ENCODE measurements around the gene CRNKL1.

DNA sequence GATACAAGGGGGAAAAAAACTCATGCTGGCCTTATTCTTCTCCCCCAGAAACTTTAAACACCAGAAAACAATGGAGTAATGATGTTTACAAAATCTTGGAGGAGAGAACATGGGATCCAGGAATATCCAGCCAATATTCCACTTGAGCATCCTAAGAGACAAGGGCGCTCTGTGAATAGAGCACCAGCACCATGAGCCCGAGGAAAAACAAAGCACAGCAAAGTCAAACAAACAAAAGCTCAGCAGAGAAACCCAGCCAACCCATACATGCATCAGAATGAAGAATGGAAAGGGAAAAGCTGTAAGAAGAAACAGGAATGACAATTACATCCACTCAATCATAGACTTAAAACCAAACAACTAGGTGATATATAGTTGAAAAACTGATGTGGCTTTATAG lies 39.7 kb downstream of the CRNKL1 start:
- TF ChIP-seq, protein P1, sequence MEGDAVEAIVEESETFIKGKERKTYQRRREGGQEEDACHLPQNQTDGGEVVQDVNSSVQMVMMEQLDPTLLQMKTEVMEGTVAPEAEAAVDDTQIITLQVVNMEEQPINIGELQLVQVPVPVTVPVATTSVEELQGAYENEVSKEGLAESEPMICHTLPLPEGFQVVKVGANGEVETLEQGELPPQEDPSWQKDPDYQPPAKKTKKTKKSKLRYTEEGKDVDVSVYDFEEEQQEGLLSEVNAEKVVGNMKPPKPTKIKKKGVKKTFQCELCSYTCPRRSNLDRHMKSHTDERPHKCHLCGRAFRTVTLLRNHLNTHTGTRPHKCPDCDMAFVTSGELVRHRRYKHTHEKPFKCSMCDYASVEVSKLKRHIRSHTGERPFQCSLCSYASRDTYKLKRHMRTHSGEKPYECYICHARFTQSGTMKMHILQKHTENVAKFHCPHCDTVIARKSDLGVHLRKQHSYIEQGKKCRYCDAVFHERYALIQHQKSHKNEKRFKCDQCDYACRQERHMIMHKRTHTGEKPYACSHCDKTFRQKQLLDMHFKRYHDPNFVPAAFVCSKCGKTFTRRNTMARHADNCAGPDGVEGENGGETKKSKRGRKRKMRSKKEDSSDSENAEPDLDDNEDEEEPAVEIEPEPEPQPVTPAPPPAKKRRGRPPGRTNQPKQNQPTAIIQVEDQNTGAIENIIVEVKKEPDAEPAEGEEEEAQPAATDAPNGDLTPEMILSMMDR (IDR thresholded peaks at IDR 0.05; ENCODE audit: insufficient read depth, low read length, poor library complexity, severe bottlenecking) = no peak
- no peak for TF ChIP-seq EZH2phosphoT487 (conservative IDR thresholded peaks at IDR 0.05; ENCODE audit: low read length)
